Astrocyte of the spinal cord (primary cell): ENCODE data around the gene VAMP4.
"Not testable (repeated sequence)": the region's sequence is repeated elsewhere in the genome, so short reads cannot be mapped to it uniquely, and the experiment has no call there.

ENCODE experiments used
- DNase-seq: peaks from one replicate; pipeline ENCODE4 v3.0.0; 2011; ENCODE audit warnings: low read depth, low spot score
- H3K4me3 ChIP-seq: 2 replicates; pipeline ENCODE4 v1.5.1; 2011; ENCODE audit warnings: low read depth, mild to moderate bottlenecking, low read length, moderate library complexity
- in situ Hi-C: cut with HindIII; loops from 2 replicates; pipeline ENCODE4 v1.10.0; 2017; ENCODE audit warnings: low sequenced_read_pairs
- TF ChIP-seq, protein P1 (sequence below): IDR thresholded peaks from 2 replicates; pipeline ENCODE4 v1.5.1; 2012; ENCODE audit warnings: low read depth, mild to moderate bottlenecking, low read length, inconsistent platforms

VAMP4 gene

DNA sequence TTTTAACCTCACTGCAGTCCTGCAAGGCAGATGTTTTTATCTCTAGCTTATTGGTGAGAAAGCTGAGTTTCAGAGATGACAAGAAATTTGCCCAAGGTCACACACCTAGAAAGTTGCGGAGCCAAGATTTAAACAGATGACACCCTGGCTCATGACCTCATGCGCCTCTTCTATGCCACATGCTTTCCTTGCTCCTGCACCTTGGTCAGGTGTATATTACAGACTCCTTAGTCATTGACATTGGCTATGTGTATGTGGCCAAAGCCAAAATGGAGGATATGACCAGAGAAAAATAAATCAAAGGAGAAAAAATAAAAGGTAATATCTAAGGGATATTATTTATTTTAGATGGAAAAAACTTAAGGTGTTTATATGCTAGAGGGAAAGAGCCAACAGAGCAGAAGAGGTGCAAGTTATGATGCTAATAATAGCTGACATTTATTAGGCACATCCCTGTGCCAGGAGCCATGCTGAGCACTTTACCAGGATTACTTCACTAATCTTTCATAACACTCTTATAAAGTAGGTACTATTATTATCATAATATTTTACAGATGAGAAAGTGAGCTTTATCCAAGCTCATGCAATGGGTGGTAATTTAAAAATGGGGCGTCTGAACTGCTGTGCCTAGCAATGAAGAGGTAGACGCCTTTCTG, 75.6 kb downstream of the VAMP4 start:
- TF ChIP-seq, protein P1, sequence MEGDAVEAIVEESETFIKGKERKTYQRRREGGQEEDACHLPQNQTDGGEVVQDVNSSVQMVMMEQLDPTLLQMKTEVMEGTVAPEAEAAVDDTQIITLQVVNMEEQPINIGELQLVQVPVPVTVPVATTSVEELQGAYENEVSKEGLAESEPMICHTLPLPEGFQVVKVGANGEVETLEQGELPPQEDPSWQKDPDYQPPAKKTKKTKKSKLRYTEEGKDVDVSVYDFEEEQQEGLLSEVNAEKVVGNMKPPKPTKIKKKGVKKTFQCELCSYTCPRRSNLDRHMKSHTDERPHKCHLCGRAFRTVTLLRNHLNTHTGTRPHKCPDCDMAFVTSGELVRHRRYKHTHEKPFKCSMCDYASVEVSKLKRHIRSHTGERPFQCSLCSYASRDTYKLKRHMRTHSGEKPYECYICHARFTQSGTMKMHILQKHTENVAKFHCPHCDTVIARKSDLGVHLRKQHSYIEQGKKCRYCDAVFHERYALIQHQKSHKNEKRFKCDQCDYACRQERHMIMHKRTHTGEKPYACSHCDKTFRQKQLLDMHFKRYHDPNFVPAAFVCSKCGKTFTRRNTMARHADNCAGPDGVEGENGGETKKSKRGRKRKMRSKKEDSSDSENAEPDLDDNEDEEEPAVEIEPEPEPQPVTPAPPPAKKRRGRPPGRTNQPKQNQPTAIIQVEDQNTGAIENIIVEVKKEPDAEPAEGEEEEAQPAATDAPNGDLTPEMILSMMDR: no peak
- no peak overlapping the region for H3K4me3 ChIP-seq

DNA sequence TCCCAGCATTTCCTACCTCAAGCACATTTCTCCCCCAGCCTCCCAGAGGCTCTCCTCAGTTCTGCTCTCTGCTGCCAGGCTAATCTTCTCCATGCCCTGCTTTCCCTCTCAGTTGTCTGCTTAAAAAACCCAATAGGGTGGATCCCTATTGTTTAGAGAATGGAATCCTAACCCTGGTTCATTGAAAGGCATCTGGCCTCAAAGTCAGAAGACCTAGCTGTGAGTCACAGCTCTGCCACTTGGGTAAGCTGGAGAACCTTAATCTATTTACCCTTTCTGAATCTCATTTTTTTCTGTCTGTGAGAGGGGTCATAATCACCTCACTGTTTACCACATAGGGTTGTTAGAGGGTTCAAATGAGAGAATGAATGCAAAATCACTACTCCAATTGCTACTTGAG, 76.9 kb downstream of the VAMP4 start:
- TF ChIP-seq, protein P1: no peak
- in situ Hi-C loops: no loop called here
- no peak for DNase-seq

More for the DNA sequence above, 75.6 kb downstream of the VAMP4 start:
- in situ Hi-C loops: no loop called here
- no peak for DNase-seq

DNA sequence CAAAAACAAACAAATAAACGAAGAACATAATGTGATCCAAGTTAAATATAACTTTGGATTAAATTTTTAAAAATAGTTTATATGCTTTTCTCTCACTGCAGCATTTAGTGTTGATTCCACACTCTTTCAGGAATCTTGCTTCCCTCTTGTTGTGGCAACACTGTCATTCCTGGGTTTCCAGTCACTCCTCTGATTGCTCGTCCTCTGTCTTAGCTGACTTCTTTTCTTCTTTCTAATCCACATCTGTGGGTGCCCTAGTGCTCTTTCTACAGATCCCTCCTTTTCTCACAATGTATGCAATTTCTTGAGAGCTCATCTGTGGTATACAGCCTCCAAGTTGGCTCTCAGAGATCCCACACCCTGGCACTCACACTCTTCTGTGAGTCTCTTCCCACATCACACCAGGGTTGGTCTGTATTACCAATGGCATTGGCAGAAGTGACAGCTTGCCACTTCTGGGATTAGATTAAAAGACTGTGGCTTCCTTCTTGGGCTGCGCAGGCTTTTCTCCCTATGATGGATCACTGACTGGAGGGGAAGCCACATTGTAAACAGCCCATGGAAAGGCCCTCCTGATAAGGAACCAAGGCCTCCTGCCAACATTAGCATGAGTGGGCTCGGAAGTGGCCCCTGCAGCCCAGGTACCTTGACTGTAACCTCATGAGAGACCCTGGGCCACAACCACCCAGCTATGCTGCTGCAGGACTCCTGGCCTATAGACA, 77.8 kb downstream of the VAMP4 start:
- in situ Hi-C loops: no loop called here
- TF ChIP-seq, protein P1: no peak

More for the DNA sequence above, 76.9 kb downstream of the VAMP4 start:
- H3K4me3 ChIP-seq: no peak overlapping the region

DNA sequence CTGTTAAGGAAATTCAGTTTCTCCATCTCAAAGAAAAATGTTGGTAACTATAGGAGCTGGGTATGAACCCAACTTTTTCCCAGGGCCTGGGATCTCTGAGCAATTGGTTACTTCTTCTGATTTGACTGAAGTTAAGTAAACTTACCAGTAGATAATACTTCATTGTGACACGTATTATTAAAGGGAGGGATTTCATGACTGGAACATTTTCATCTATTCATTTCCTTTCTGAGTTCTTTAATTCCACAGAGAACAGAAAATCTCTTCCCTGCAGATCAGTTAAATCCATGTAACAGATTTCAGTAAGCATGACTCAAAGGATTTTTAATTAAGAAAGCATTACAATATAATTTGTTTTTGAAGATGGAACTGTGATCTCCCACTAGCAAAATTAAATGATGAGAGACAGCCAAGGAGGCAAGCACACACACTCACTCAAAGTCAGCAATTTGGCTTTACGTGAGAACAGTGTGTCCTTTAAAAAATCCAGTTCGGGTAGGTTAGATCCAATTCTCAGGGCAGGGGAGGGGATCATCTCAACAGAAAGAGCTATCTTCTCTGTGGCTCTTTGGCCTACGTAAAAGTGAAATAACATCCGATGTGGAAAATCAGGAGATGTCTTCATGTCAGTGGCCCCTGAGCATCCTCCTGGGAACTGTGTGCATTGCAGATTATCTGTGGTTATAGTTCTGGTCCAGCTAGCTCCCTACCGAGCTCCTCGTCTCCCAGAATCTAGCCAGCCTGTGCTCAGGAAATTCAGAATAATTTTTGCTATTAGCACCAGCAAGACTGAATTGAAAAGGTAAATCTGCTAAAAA, 78.6 kb downstream of the VAMP4 start:
- in situ Hi-C loops: no loop called here
- H3K4me3 ChIP-seq: no peak overlapping the region
- no peak for DNase-seq
- TF ChIP-seq, protein P1: no peak

More for the DNA sequence above, 77.8 kb downstream of the VAMP4 start:
- no peak overlapping the region for H3K4me3 ChIP-seq
- no peak for DNase-seq

DNA sequence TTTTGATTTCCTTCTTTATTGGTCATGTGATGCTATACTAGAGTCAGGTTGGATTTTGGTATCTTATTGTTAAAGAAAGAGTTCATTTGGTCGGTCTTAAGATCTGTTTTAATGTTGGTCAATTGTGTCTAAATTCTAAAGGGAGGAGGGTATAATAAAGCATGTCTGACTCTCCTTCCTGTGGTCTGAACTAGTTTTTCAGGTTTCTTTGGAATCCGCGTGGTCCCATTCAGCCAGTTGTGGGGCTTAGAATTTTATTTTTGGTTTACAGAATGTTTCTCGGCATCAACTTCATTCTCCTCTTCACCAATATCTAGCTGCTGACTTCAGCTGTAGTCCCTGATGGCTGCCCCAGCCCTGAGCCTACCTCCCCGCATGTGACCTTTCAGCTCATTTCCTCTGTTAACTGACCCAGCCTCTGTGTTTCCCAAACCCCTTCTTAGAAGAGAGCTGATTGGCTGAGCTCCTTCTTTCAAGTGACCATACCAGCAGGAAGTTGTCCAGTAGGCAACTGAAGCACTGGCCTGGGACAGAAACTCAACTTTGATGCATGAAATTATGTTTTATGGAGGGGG, 80.7 kb downstream of the VAMP4 start:
- in situ Hi-C loops: no loop called here

DNA sequence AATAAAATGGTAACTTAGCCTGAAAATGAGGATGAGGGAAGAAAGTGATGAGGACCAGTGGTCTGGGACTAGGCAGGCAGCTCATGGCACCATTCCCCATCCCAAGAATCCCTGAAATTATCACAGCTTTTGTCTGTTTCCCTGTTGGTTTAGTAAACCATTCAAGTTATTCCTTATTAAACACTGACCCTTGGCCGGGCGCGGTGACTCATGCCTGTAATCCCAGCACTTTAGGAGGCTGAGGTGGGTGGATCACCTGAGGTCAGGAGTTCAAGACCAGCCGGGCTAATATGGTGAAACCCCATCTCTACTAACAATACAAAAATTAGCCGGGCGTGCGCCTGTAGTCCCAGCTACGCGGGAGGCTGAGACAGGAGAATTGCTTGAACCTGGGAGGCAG, 85.7 kb downstream of the VAMP4 start:
- DNase-seq, H3K4me3 ChIP-seq, in situ Hi-C loops: not testable (repeated sequence)

More for the DNA sequence above, 80.7 kb downstream of the VAMP4 start:
- TF ChIP-seq, protein P1: no peak
- no peak overlapping the region for H3K4me3 ChIP-seq
- DNase-seq: no peak
